Measurements from ENCODE around the gene IQCH. TPM values are rescaled to one million over a fixed set of nuclear protein-coding genes. Genes with fewer than 3 reads are reported as not detected.

IQCH gene
- total RNA-seq, 1 experiment from 2014 or later = 2.4 TPM

DNA sequence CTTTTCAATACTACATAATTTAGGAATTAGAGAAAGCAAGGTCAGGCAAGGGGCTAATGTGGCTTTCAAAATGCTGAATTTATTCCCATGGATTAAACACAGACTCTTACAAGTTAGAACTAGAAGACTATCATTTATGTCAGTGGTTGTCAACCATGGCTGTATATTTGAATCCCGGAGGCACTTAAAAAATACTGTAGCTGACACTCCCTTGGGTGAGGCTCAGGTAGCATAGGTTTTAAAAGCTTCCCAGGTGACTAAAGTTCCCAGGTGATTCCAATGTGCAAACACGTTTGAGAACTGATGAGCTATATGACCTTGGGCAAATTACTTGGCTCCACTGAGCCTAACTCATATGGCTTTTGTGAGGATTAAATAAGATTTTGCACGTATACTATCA, 29.7 kb upstream of the IQCH start:
- H3K36me3 ChIP-seq (ENCODE audit: control insufficient read depth, insufficient read depth, low read length) = no peaks in the 10 kb centered on the region
- CTCF ChIA-PET = no interaction called here
- no peaks in the 10 kb centered on the region for H3K27me3 Mint-ChIP-seq (ENCODE audit: insufficient read depth, unreplicated experiment)
- intact Hi-C loops (cut with micrococcal nuclease; ENCODE audit: unreplicated experiment) = no loop called here
- H3K27ac Mint-ChIP-seq (ENCODE audit: unreplicated experiment) = no peak overlapping the region
- H3K4me3 ChIP-seq (ENCODE audit: low read depth, low read length) = no peak overlapping the region
- DNase-seq = no peak
- peaks cover 11% of the 10 kb centered on the region for H3K36me3 Mint-ChIP-seq (ENCODE audit: insufficient read depth, unreplicated experiment)
- BruUV-seq (replicated peaks) = no TSS peak
- POLR2A ChIA-PET = interaction anchor here (0.5 kb wide), 1 partner anchor 36 kb away, joined by 5 read pairs; no protein-coding TSS in a partner anchor
- no peak overlapping the region for H3K4me3 Mint-ChIP-seq (ENCODE audit: unreplicated experiment)
- no peaks in the 10 kb centered on the region for H3K9me3 ChIP-seq
- H3K27me3 ChIP-seq (replicated peaks; ENCODE audit: control insufficient read depth, insufficient read depth, low read length) = no peaks in the 10 kb centered on the region
- H3K4me1 ChIP-seq = no peaks in the 10 kb centered on the region
- TF ChIP-seq, protein P1, sequence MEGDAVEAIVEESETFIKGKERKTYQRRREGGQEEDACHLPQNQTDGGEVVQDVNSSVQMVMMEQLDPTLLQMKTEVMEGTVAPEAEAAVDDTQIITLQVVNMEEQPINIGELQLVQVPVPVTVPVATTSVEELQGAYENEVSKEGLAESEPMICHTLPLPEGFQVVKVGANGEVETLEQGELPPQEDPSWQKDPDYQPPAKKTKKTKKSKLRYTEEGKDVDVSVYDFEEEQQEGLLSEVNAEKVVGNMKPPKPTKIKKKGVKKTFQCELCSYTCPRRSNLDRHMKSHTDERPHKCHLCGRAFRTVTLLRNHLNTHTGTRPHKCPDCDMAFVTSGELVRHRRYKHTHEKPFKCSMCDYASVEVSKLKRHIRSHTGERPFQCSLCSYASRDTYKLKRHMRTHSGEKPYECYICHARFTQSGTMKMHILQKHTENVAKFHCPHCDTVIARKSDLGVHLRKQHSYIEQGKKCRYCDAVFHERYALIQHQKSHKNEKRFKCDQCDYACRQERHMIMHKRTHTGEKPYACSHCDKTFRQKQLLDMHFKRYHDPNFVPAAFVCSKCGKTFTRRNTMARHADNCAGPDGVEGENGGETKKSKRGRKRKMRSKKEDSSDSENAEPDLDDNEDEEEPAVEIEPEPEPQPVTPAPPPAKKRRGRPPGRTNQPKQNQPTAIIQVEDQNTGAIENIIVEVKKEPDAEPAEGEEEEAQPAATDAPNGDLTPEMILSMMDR (IDR thresholded peaks at IDR 0.05; ENCODE audit: insufficient read depth in 1 of 2, low read depth in 1 of 2, low read length in 1 of 2, severe bottlenecking in 1 of 2, unreplicated experiment in 1 of 2) = no peak
- no peaks in the 10 kb centered on the region for H3K4me1 Mint-ChIP-seq (ENCODE audit: low read depth, unreplicated experiment)
- no peaks in the 10 kb centered on the region for H3K9me3 Mint-ChIP-seq (ENCODE audit: unreplicated experiment)

- H3K4me1 ChIP-seq = no peaks in the 10 kb centered on the region
- no peak for DNase-seq
- Mint-ChIP-seq H3K27ac (ENCODE audit: unreplicated experiment) (no peak overlapping the region), H3K36me3 (ENCODE audit: insufficient read depth, unreplicated experiment) (peaks cover 11% of the 10 kb centered on the region), H3K4me1 (ENCODE audit: low read depth, unreplicated experiment) (no peaks in the 10 kb centered on the region), H3K9me3 (ENCODE audit: unreplicated experiment) (no peaks in the 10 kb centered on the region), H3K27me3 (ENCODE audit: insufficient read depth, unreplicated experiment) (no peaks in the 10 kb centered on the region), H3K4me3 (ENCODE audit: unreplicated experiment) (no peak overlapping the region)
- intact Hi-C loops (cut with micrococcal nuclease; ENCODE audit: unreplicated experiment) = no loop called here
- H3K4me3 ChIP-seq (ENCODE audit: low read depth, low read length) = no peak overlapping the region
- TF ChIP-seq, protein P1 (IDR thresholded peaks at IDR 0.05; ENCODE audit: insufficient read depth in 1 of 2, low read depth in 1 of 2, low read length in 1 of 2, severe bottlenecking in 1 of 2, unreplicated experiment in 1 of 2) = no peak
- H3K36me3 ChIP-seq (ENCODE audit: control insufficient read depth, insufficient read depth, low read length) = no peaks in the 10 kb centered on the region
- BruUV-seq (replicated peaks) = no TSS peak
- CTCF ChIA-PET = no interaction called here
- H3K9me3 ChIP-seq = no peaks in the 10 kb centered on the region
- POLR2A ChIA-PET = interaction anchor here (0.6 kb wide), 1 partner anchor 75 kb away, joined by 6 read pairs; no protein-coding TSS in a partner anchor
- no peaks in the 10 kb centered on the region for H3K27me3 ChIP-seq (replicated peaks; ENCODE audit: control insufficient read depth, insufficient read depth, low read length)
Measured at GRCh38 chr15:67225336-67225735, 29.2 kb upstream of the IQCH start.

DNA sequence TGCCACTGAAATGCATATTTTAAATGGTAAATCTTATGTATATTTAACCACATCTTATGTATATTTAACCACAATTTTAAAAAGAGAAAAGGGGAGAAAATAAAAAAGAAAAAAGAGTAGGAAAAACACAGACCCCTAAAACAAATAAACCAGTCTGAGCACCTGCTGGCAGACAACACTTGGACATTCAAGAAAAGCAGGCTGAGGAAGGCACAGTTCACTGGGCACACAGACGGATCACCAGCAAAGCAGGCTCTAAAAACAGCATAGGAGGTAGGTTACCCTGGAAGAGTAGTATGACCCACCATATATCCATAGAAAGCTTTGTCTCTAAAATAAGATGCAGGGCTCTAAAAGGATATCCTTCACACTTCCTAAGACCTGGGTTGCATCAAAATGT, 27.2 kb upstream of the IQCH start:
- ChIA-PET CTCF (no interaction called here), POLR2A (no interaction called here)
- no peak for DNase-seq
- no peaks in the 10 kb centered on the region for H3K27me3 ChIP-seq (replicated peaks; ENCODE audit: control insufficient read depth, insufficient read depth, low read length)
- Mint-ChIP-seq H3K27ac (ENCODE audit: unreplicated experiment) (no peak overlapping the region), H3K27me3 (ENCODE audit: insufficient read depth, unreplicated experiment) (no peaks in the 10 kb centered on the region), H3K9me3 (ENCODE audit: unreplicated experiment) (no peaks in the 10 kb centered on the region), H3K4me1 (ENCODE audit: low read depth, unreplicated experiment) (no peaks in the 10 kb centered on the region), H3K36me3 (ENCODE audit: insufficient read depth, unreplicated experiment) (peaks cover 23% of the 10 kb centered on the region), H3K4me3 (ENCODE audit: unreplicated experiment) (no peak overlapping the region)
- TF ChIP-seq, protein P1 (IDR thresholded peaks at IDR 0.05; ENCODE audit: insufficient read depth in 1 of 2, low read depth in 1 of 2, low read length in 1 of 2, severe bottlenecking in 1 of 2, unreplicated experiment in 1 of 2) = no peak
- H3K9me3 ChIP-seq = no peaks in the 10 kb centered on the region
- no peak overlapping the region for H3K4me3 ChIP-seq (ENCODE audit: low read depth, low read length)
- BruUV-seq (replicated peaks) = no TSS peak
- H3K4me1 ChIP-seq = no peaks in the 10 kb centered on the region
- intact Hi-C loops (cut with micrococcal nuclease; ENCODE audit: unreplicated experiment) = no loop called here
- H3K36me3 ChIP-seq (ENCODE audit: control insufficient read depth, insufficient read depth, low read length) = no peaks in the 10 kb centered on the region; the same call in 1 of the 2 replicates
